Renal cortex interstitium (tissue), 15 donors: ENCODE results near the gene SSTR1. TPM values are rescaled to one million over a fixed set of nuclear protein-coding genes. Genes with fewer than 3 reads are reported as not detected.
"Not testable (repeated sequence)": the region's sequence is repeated elsewhere in the genome, so short reads cannot be mapped to it uniquely, and the experiment has no call there.

Experiments
- DNase-seq, 11 donors: peaks; one replicate each; pipeline ENCODE4 v3.0.0-alpha.2; 2013; ENCODE audit warnings: low read depth in 9 of 11, low spot score in 4 of 11; ENCODE audit errors: extremely low read depth in 1 of 11
- long read RNA-seq, 16 experiments: transcript quantifications; one replicate each; lab custom pipeline, GENCODE V29; 2026
- polyA plus RNA-seq, 3 donors: library from polyadenylated mRNA; unstranded; fragments of 120-200 nt; gene quantifications; one replicate each; pipeline ENCODE4 v1.2.1, GENCODE V29; 2013; ENCODE audit not compliant: insufficient read length in 3 of 3

The SSTR1 gene
- 1 to 10 TPM; 1.8 to 2.1 (median 2.1) TPM for polyA plus RNA-seq
- long read RNA-seq, donor 1 = 0 reads
- long read RNA-seq, donor 2 = 0 reads
- long read RNA-seq, donor 3 = 0 reads
- long read RNA-seq, donor 4 = 0 reads
- long read RNA-seq, donor 5 = 0 reads
- long read RNA-seq, donor 6 = 0 reads
- long read RNA-seq, donor 7 = 0 reads
- long read RNA-seq, donor 8 = 0 reads
- long read RNA-seq, donor 9 = 0 reads
- long read RNA-seq, donor 10 = 0 reads
- long read RNA-seq, donor 11 = 0 reads
- long read RNA-seq, donor 12 = 0 reads
- long read RNA-seq, donor 13 = 0 reads
- long read RNA-seq, donor 14 = 0 reads
- long read RNA-seq, donor 15 = 0 reads
- long read RNA-seq, donor 16 = 0 reads

GRCh38 chr14:38207736-38208617, at the start of gene SSTR1:
SSTR1 (plus strand) TSS chr14:38207904; CDS start chr14:38209390, 1,486 bp downstream.
- no peak for DNase-seq

GRCh38 chr14:38158468-38158867, 49.2 kb upstream of the SSTR1 start:
- no peak for DNase-seq

GRCh38 chr14:38168416-38168815, 39.3 kb upstream of the SSTR1 start:
- DNase-seq = peak in 9 of 11 donors; percentile 10 to 39 (median 24)

- DNase-seq = no peak
Observed at GRCh38 chr14:38171197-38171596, 36.5 kb upstream of the SSTR1 start.

- peak in 1 of 11 donors; percentile 29 for DNase-seq
Observed at GRCh38 chr14:38174711-38175110, 33.0 kb upstream of the SSTR1 start.

GRCh38 chr14:38175658-38176057, 32.0 kb upstream of the SSTR1 start:
- no peak for DNase-seq

GRCh38 chr14:38176379-38176778, 31.3 kb upstream of the SSTR1 start:
- no peak for DNase-seq

GRCh38 chr14:38184132-38184531, 23.6 kb upstream of the SSTR1 start:
- no peak for DNase-seq

- DNase-seq = no peak
Observed at GRCh38 chr14:38185671-38186070, 22.0 kb upstream of the SSTR1 start.

GRCh38 chr14:38186216-38186615, 21.5 kb upstream of the SSTR1 start:
- no peak for DNase-seq

GRCh38 chr14:38187528-38187927, 20.2 kb upstream of the SSTR1 start:
- DNase-seq = no peak

GRCh38 chr14:38189930-38190726, 17.6 kb upstream of the SSTR1 start:
- DNase-seq = no peak

- DNase-seq = not testable (repeated sequence)
Observed at GRCh38 chr14:38190846-38191245, 16.9 kb upstream of the SSTR1 start.

- DNase-seq = not testable (repeated sequence)
Observed at GRCh38 chr14:38191491-38191890, 16.2 kb upstream of the SSTR1 start.

- no peak for DNase-seq
Observed at GRCh38 chr14:38197001-38197783, 10.5 kb upstream of the SSTR1 start.

GRCh38 chr14:38197784-38198335, 9.8 kb upstream of the SSTR1 start:
- no peak for DNase-seq

GRCh38 chr14:38198425-38198824, 9.3 kb upstream of the SSTR1 start:
- DNase-seq = no peak

GRCh38 chr14:38199076-38199475, 8.6 kb upstream of the SSTR1 start:
- no peak for DNase-seq
